K562 (cell line): ENCODE measurements around the gene ELK4. TPM values are rescaled to one million over a fixed set of nuclear protein-coding genes. Genes with fewer than 3 reads are reported as not detected.

Experiments used
- ATF1 ChIP-seq, 2 experiments: fragments of 450-650 bp in 1 of 2; IDR thresholded peaks; 2 replicates each; pipeline ENCODE4 v1.6.1; 2016; ENCODE audit warnings: missing compliant biosample characterization in 1 of 2, missing genetic modification characterization in 1 of 2
- ATF7 ChIP-seq: fragments of 450-650 bp; IDR thresholded peaks from 2 replicates; pipeline ENCODE4 v1.7.1; 2014; ENCODE audit warnings: mild to moderate bottlenecking, moderate library complexity
- BCOR ChIP-seq: fragments of 450-650 bp; IDR thresholded peaks from 2 replicates; pipeline ENCODE4 v1.6.1; 2016
- GABPB1 ChIP-seq: sonication (generic); formaldehyde crosslinking; IDR thresholded peaks from 2 replicates; pipeline ENCODE4 v1.8.0; 2022; ENCODE audit warnings: mild to moderate bottlenecking, missing genetic modification reagents
- JUNB ChIP-seq: fragments of 450-650 bp; formaldehyde crosslinking; conservative IDR thresholded peaks from 2 replicates; pipeline ENCODE4 v1.4.0; 2020; ENCODE audit warnings: mild to moderate bottlenecking
- JUND ChIP-seq, 2 experiments: IDR thresholded peaks; 2 replicates in 1 of 2; 3 replicates in 1 of 2; pipeline ENCODE4 v1.6.1; 2011; ENCODE audit warnings: borderline replicate concordance in 2 of 2, low read depth in 2 of 2, low read length in 2 of 2, improper control_type of control experiment in 1 of 2, missing biosample characterization in 1 of 2, missing genetic modification characterization in 1 of 2, missing genetic modification reagents in 1 of 2
- KLF16 ChIP-seq: IDR thresholded peaks from 2 replicates; pipeline ENCODE4 v1.6.1; 2016; ENCODE audit warnings: antibody characterized with exemption
- NCOA6 ChIP-seq: fragments of 450-650 bp; IDR thresholded peaks from 2 replicates; pipeline ENCODE4 v1.6.1; 2017; ENCODE audit warnings: mild to moderate bottlenecking
- NFATC3 ChIP-seq: fragments of 450-650 bp; IDR thresholded peaks from 2 replicates; pipeline ENCODE4 v1.6.1; 2017; ENCODE audit warnings: mild to moderate bottlenecking
- NFIC ChIP-seq: fragments of 450-650 bp; IDR thresholded peaks from 2 replicates; pipeline ENCODE4 v1.6.1; 2017; ENCODE audit warnings: mild to moderate bottlenecking, inconsistent platforms
- NR4A1 ChIP-seq, 2 experiments: fragments of 250-450 bp in 1 of 2; fragments of 450-650 bp in 1 of 2; sonication (Bioruptor Pico) in 1 of 2; IDR thresholded peaks; 2 replicates each; pipeline versions ENCODE4 v1.4.0 to v1.6.1; 2016 to 2020; ENCODE audit warnings: mild to moderate bottlenecking in 2 of 2, missing compliant biosample characterization in 1 of 2, missing genetic modification characterization in 1 of 2, moderate library complexity in 1 of 2
- RB1 ChIP-seq: fragments of 450-650 bp; IDR thresholded peaks from 2 replicates; pipeline ENCODE4 v1.6.1; 2017; ENCODE audit warnings: low read depth, mild to moderate bottlenecking
- SMAD4 ChIP-seq: fragments of 250-450 bp; sonication (Bioruptor Pico); conservative IDR thresholded peaks from 2 replicates; pipeline ENCODE4 v1.8.0; 2021; ENCODE audit warnings: inconsistent platforms, mild to moderate bottlenecking, moderate library complexity
- SMARCA4 ChIP-seq: fragments of 450-650 bp; IDR thresholded peaks from 2 replicates; pipeline ENCODE4 v1.6.1; 2016
- TARDBP ChIP-seq: fragments of 450-650 bp; IDR thresholded peaks from 2 replicates; pipeline ENCODE4 v1.6.1; 2016
- ZBTB1 ChIP-seq: sonication (generic); formaldehyde crosslinking; IDR thresholded peaks from 2 replicates; pipeline ENCODE4 v1.8.1; 2023; ENCODE audit warnings: missing genetic modification reagents, low read depth, mild to moderate bottlenecking, borderline replicate concordance
- ZNF696 ChIP-seq: fragments of 250-450 bp; sonication (Bioruptor Pico); conservative IDR thresholded peaks from 2 replicates; pipeline ENCODE4 v1.4.0; 2020; ENCODE audit warnings: mild to moderate bottlenecking, moderate library complexity
- polyA plus RNA-seq, 8 experiments: library from polyadenylated mRNA; depleted of rRNA in 4 of 8; stranded (reverse) in 5 of 8; unstranded in 3 of 8; fragments of >200 nt; fragmentation: Nextera tagmentation in 2 of 8; fragmentation: Illumina TruSeq in 1 of 8; extraction: Ambion mirVana in 2 of 8; extraction: Trizol in 1 of 8; gene quantifications; 2 replicates each; pipeline versions ENCODE4 v1.2.1 to v1.2.3, GENCODE V29; 2011 to 2014; ENCODE audit warnings: inconsistent platforms in 1 of 8, missing spikeins in 1 of 8
- total RNA-seq, 7 experiments: library from RNA; depleted of rRNA in 6 of 7; stranded (reverse); fragments of >200 nt in 6 of 7; fragmentation: Illumina TruSeq in 2 of 7; extraction: Trizol in 2 of 7; gene quantifications; 2 replicates each; pipeline versions ENCODE4 v1.2.1 to v1.2.3, GENCODE V29; 2011 to 2021; ENCODE audit warnings: low replicate concordance in 1 of 7
- TF ChIP-seq, protein P1 (sequence below): IDR thresholded peaks from 2 replicates; pipeline ENCODE4 v1.6.1; 2014; ENCODE audit warnings: antibody characterized with exemption
- TF ChIP-seq, protein P2 (sequence below), 2 experiments: fragments of 450-650 bp; IDR thresholded peaks; 2 replicates each; pipeline ENCODE4 v1.6.1; 2016
- TF ChIP-seq, protein P3 (sequence below), 2 experiments: IDR thresholded peaks; 2 replicates each; pipeline ENCODE4 v1.6.1; 2012; ENCODE audit warnings: improper control_type of control experiment in 2 of 2, low read depth in 2 of 2, low read length in 2 of 2, borderline replicate concordance in 1 of 2
- TF ChIP-seq, protein P4 (sequence below): fragments of 450-650 bp; formaldehyde crosslinking; IDR thresholded peaks from 2 replicates; pipeline ENCODE4 v1.4.0; 2020; ENCODE audit warnings: mild to moderate bottlenecking, moderate library complexity

ELK4 gene
- total and polyA plus RNA-seq, 9 of the 15 experiments (the other 6 are each of a cell fraction or from before 2014, with no cell fraction given) = 2.0 to 21.7 (median 9.2) TPM

DNA sequence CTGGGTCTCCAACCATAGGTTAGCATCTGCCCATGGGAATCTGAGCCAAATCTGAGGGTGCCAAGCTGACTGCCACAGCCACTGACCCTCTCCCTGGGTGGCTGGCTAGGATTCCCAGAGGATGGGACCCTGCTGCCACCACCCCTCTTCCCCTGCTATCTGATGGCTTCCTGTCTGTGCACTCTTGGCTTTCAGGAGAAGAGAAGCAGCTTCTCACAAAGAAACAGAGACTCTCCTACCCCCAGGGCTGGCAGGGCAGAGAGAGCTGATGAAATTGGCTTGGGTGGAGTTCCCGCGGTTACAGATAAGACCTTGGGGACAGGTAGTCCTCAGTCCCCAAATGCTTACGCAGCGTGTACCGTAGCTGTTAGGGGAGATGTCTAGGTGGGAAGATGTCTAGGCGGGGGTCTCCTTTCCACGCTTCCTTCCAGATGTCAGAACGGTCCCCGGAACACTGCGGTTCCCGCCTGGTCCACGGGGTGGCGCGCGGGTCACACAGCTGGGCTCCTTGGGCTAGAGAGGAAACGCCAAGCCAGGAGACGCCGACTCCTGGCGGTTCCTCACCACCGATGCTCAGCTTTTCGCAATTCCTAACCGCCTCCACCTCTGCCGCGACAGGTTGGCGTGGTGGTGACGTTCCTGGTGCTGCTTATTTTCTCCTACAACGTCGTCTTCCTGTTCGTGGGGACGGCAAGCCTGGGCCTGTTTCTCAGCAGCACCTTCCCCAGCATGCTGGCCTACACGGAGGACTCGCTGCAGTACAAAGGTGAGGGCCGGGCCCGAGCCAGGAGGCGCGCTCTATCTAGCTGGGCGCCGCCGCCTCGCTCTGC, 40.1 kb downstream of the ELK4 start (continued):
- TF ChIP-seq, protein P1, sequence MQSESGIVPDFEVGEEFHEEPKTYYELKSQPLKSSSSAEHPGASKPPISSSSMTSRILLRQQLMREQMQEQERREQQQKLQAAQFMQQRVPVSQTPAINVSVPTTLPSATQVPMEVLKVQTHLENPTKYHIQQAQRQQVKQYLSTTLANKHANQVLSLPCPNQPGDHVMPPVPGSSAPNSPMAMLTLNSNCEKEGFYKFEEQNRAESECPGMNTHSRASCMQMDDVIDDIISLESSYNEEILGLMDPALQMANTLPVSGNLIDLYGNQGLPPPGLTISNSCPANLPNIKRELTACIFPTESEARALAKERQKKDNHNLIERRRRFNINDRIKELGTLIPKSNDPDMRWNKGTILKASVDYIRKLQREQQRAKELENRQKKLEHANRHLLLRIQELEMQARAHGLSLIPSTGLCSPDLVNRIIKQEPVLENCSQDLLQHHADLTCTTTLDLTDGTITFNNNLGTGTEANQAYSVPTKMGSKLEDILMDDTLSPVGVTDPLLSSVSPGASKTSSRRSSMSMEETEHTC = no peak
- TF ChIP-seq JUNB = no peak
- TF ChIP-seq TARDBP = no peak
- TF ChIP-seq, protein P2, sequence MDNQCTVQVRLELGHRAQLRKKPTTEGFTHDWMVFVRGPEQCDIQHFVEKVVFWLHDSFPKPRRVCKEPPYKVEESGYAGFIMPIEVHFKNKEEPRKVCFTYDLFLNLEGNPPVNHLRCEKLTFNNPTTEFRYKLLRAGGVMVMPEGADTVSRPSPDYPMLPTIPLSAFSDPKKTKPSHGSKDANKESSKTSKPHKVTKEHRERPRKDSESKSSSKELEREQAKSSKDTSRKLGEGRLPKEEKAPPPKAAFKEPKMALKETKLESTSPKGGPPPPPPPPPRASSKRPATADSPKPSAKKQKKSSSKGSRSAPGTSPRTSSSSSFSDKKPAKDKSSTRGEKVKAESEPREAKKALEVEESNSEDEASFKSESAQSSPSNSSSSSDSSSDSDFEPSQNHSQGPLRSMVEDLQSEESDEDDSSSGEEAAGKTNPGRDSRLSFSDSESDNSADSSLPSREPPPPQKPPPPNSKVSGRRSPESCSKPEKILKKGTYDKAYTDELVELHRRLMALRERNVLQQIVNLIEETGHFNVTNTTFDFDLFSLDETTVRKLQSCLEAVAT (IDR thresholded peaks at IDR 0.05) = 0 out of 4 replicates have a peak, but pooled peaks have one; percentile 35 to 47
- peak; percentile 25; the same call in 1 of the 2 replicates for TF ChIP-seq NFIC
- 0 out of 2 replicates have a peak, but pooled peaks have one; percentile 63 for TF ChIP-seq ATF7
- TF ChIP-seq SMAD4 (CRISPR knock-in tag) = peak; percentile 61
- TF ChIP-seq GABPB1 (CRISPR knock-in tag) = peak; percentile 84
- TF ChIP-seq, protein P3, sequence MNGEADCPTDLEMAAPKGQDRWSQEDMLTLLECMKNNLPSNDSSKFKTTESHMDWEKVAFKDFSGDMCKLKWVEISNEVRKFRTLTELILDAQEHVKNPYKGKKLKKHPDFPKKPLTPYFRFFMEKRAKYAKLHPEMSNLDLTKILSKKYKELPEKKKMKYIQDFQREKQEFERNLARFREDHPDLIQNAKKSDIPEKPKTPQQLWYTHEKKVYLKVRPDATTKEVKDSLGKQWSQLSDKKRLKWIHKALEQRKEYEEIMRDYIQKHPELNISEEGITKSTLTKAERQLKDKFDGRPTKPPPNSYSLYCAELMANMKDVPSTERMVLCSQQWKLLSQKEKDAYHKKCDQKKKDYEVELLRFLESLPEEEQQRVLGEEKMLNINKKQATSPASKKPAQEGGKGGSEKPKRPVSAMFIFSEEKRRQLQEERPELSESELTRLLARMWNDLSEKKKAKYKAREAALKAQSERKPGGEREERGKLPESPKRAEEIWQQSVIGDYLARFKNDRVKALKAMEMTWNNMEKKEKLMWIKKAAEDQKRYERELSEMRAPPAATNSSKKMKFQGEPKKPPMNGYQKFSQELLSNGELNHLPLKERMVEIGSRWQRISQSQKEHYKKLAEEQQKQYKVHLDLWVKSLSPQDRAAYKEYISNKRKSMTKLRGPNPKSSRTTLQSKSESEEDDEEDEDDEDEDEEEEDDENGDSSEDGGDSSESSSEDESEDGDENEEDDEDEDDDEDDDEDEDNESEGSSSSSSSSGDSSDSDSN (IDR thresholded peaks at IDR 0.05; ENCODE audit: borderline replicate concordance in 1 of 2, low read depth in 2 of 2, low read length in 2 of 2) = 0 out of 4 replicates have a peak, but pooled peaks of 1 of the 2 experiments have one; percentile 43
- peak; percentile 32; the same call in 1 of the 2 replicates for TF ChIP-seq SMARCA4
- TF ChIP-seq KLF16 = peak; percentile 57; the same call in 1 of the 2 replicates
- peak; percentile 39; the same call in 1 of the 2 replicates for TF ChIP-seq JUND (IDR thresholded peaks at IDR 0.05; ENCODE audit: borderline replicate concordance, low read depth, low read length)
- peak; percentile 14; the same call in 1 of the 3 replicates for TF ChIP-seq JUND (tag; IDR thresholded peaks at IDR 0.05; ENCODE audit: borderline replicate concordance, low read depth, low read length)
- TF ChIP-seq NR4A1 (CRISPR knock-in tag; IDR thresholded peaks at IDR 0.05) = 0 out of 2 replicates have a peak, but pooled peaks have one; percentile 11
- peak; percentile 50; the same call in 1 of the 2 replicates for TF ChIP-seq NR4A1 (tag; IDR thresholded peaks at IDR 0.05)
- TF ChIP-seq RB1 = peak; percentile 92
- no peak for TF ChIP-seq ATF1 (CRISPR knock-in tag; IDR thresholded peaks at IDR 0.05)
- TF ChIP-seq ATF1 (tag; IDR thresholded peaks at IDR 0.05) = peak; percentile 69
- TF ChIP-seq, protein P4, sequence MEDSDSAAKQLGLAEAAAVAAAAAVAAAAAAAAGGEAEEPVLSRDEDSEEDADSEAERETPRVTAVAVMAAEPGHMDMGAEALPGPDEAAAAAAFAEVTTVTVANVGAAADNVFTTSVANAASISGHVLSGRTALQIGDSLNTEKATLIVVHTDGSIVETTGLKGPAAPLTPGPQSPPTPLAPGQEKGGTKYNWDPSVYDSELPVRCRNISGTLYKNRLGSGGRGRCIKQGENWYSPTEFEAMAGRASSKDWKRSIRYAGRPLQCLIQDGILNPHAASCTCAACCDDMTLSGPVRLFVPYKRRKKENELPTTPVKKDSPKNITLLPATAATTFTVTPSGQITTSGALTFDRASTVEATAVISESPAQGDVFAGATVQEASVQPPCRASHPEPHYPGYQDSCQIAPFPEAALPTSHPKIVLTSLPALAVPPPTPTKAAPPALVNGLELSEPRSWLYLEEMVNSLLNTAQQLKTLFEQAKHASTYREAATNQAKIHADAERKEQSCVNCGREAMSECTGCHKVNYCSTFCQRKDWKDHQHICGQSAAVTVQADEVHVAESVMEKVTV = peak; percentile 98
- no peak for TF ChIP-seq ZNF696 (CRISPR knock-in tag)
- TF ChIP-seq NFATC3 = no peak
- no peak for TF ChIP-seq ZBTB1
- peak; percentile 75; the same call in 1 of the 2 replicates for TF ChIP-seq BCOR
- TF ChIP-seq NCOA6 = no peak
